HG03432 (cell line): ENCODE data around the gene FERMT2.
"Not testable (repeated sequence)": the region's sequence is repeated elsewhere in the genome, so short reads cannot be mapped to it uniquely, and the experiment has no call there.

Experiments used
- ATAC-seq: cut with Tn5 transposase; IDR thresholded peaks from one replicate; pipeline ENCODE4 v1.9.1; 2021; ENCODE audit warnings: mild to moderate bottlenecking, moderate library complexity; ENCODE audit not compliant: unreplicated experiment

FERMT2 gene

DNA sequence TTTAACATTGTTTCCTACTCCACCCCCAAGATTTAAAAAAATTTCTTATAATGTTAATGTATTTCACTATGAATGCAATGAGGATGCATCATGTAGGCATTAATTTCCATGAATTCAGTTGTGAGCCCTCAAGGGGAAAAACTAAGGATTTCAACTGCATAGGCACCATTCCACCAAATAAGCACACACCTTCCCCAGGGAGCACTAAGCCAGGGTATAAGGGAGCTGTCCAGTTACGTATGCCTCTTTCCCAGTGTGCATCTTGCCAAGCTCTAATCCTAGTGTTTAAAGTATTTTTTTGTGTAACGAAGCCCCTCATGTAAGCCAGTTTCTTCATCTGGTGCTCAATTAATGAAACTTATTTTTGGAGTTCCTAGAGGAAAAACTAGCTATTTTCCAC lies 6.6 kb downstream of the FERMT2 start:
- no peak for ATAC-seq

DNA sequence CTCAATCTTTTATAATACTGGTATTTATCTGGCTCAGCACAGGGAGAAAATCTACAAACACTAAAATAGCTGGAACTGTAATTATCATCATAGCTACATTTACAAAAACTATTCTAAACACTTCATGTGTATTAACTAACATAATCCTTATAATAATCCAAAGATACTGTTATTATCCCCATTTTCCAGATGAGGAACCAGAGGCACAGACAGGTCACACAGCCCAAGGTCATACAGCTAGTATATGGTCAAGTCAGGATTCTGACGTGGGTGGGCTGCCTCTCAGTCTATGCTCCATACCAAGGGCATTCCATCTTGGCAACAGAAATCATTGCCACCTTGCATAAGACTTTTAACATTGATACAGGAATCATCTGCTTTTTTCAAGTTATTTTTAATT lies 11.4 kb downstream of the FERMT2 start:
- ATAC-seq, result no peak

DNA sequence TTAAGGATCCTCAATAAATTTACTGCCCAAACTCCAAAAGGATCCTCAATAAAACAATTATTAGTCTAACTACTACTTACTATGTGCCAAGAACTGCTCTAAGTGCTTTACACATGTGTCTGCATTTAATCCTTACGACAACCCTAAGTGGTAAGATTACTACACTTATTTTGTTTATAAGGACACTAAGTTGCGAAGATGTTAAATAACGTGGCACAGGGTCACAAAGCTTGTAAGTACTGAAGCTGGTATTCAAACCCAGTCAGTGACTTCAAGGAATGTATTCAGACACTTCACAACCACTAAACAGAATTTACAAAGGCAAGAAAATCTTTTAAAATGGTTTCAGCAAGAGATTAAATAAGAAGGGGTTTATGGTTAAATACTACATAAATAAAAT lies 13.0 kb downstream of the FERMT2 start:
- ATAC-seq, result no peak

- no peak for ATAC-seq
Observed at GRCh38 chr14:52937306-52937705, 13.5 kb downstream of the FERMT2 start.

- ATAC-seq, result no peak
Observed at GRCh38 chr14:52936437-52936836, 14.4 kb downstream of the FERMT2 start.

DNA sequence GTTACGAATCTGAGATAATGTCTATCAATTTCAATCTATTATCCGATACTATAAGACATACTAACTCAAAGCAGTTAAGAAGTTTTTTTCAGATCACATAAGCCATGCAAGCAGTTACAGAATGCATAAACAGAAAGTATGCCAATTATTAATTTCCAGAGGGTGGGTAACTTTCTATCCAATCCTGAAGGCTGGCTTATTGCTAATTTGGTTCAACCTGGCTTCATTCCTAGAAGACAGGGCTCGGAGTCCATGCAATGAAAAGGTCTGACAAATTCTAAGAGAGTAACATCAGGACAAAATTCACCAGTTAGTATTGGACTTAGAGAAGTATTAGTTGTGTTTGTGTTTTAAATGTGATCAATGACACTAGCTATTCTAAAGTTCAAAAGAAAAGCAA lies 15.0 kb downstream of the FERMT2 start:
- ATAC-seq, result no peak

- no peak for ATAC-seq
Observed at GRCh38 chr14:52934762-52935161, 16.1 kb downstream of the FERMT2 start.

- ATAC-seq, result no peak
Observed at GRCh38 chr14:52929192-52929807, 21.6 kb downstream of the FERMT2 start.

DNA sequence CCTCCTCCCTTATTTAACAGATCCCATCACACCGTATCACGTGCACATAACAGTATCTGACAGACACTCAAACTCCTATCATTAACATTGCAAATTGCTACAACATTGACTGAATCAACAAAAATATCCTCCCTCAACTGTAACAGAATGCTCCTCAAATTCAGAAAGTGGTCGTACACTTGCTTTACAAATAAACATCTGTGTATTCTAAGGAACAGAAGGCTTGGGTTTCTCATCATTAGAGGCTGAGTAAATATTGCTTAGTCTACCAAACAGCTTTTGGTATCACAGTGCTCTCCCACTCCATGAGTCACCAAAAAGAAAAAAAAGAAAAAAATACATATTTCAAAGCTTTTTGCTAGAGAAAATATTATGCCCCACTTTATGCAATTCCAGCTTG lies 23.9 kb downstream of the FERMT2 start:
- no peak for ATAC-seq

DNA sequence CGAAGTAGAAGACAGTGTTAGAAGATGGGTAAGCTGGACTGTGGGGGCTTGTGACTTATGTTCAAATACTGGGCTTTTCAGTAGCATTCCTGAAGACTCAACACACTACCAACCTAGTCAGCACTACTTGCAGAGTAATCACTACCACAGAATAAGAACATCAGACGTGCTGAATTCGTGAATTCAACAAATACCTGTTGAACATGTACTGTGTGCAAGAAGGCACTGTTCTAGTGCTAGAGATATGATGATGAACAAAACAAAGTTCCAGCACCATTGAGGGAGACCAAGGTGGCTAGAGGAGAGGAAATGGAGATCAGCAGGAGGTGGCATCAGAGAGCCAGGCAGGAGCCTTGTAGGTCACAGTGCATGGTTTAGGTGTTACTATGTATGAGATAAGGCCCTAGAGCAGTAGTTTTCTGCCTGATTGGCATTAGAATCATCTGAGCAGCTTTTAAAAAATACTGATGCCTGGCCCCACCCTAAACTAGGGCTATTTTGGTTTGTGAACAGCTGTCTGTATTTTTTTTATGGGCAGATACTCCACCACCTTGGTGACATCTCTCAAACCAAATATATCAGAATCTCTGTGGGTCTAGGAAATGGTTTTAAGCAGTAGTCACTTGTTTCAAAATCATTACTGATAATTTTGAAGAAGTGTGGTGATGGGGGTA lies 26.8 kb downstream of the FERMT2 start:
- ATAC-seq, result peak; percentile 65

GRCh38 chr14:52922656-52923055 lies 28.2 kb downstream of the FERMT2 start:
- no peak for ATAC-seq

DNA sequence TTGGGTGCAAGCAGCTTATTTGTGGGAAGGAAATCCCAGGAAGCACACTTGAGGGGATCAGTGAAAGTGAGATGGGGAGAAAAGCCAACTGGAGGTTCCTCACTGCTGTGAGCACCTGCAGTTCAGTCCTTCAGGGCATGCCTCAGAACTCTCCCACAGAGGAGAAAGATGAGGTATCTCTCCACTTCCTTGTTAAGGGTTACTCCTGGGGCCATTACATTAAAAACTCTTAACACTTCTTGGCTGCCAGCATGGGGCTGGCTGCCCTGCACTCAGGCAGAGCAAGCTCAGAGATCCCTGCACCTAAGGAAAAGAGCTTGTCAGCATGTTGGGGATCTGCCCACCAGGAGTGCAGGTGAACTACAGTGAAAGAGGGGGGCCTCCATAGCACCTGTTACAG lies 28.8 kb downstream of the FERMT2 start:
- no peak for ATAC-seq

DNA sequence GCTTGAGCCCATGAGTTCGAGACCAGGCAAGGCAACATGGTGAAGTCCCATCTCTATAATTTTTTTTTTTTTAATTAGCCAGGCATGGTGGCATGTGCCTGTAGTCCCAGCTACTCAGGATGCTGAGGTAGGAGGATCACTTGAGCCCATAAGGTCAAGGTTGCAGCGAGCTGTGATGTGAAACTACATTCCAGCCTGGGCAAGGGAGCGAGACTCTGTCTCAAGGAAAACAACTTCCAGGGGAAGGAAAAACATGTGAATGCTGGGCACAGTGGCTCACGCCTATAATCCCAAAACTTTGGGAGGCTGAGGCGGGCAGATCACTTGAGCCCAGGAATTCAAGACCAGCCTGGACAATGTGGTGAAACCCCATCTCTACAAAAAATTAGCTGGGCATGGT lies 30.4 kb downstream of the FERMT2 start:
- ATAC-seq, result not testable (repeated sequence)

GRCh38 chr14:52919971-52920370 lies 30.9 kb downstream of the FERMT2 start:
- ATAC-seq, result no peak

DNA sequence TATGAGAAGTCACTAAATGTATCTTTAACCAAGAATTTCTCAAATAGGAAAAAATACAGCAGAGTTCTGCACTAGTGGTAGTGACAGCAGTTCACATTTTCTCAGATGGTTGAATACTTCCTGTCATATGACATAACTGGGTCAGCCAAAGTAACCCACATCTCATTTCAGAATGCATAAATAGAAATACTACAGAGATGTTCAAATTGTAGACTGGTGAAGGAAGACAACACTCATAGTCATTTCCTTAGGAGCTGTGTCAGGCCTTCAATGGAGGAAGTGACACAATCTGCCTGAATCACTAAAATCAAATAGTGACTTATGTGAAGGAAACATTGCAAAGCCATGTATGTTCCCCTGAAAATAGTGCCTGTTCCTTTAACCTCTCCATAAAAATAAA lies 32.4 kb downstream of the FERMT2 start:
- peak; percentile 96 for ATAC-seq

GRCh38 chr14:52917735-52918134 lies 33.1 kb downstream of the FERMT2 start:
- no peak for ATAC-seq

DNA sequence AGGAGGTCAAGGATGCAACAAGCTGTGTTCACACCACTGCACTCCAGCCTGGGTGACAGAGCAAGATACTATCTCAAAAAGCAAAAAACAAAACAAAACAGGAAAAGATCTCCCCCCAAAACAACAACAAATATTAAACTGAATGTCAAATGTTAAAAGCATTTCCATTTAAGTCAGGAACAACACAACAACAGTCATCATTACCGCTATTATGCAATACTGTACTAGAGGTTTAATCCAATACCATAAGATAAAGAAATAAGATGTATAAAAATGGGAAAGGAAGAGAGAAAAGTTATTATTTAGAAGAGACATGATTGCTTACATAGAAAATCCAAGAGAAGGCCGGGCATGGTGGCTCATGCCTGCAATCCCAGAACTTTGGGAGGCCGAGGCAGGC lies 36.6 kb downstream of the FERMT2 start:
- no peak for ATAC-seq

DNA sequence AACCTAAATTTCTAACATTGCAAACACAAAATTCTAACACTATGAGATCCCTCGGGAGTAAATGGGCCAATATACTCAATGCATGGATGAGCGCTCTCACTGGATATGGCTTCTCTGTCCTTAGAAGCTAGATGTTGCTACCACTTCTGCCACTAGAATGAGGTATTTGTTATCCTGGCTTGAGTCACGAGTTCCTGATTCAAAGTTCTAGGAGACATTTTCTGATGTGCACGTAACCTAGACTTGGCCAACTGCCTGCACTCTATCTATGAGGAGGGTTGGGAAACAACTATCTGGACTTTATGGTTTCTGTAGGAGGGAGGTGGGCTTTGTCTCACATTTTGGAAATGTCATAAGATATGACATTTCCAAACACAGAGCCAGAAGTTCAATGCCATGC lies 37.6 kb downstream of the FERMT2 start:
- no peak for ATAC-seq

DNA sequence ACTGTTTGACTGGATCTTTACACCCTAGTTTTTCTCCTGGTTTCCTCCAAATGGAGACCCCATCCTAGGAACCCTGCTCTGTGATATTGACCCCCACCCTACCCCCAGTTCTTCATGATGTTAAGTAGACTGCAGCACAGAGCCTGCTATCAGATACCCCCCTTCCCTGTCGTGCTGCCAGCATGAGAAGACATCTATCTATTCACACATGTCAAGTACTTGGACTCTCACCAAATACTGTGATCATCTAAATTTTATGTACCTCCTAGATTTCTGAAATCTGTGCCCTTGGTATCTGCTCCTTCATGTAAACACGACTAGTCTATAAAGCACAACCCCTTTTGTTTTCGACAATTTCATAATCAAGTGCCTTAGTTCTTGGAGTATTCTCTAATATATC lies 38.9 kb downstream of the FERMT2 start:
- ATAC-seq, result no peak

DNA sequence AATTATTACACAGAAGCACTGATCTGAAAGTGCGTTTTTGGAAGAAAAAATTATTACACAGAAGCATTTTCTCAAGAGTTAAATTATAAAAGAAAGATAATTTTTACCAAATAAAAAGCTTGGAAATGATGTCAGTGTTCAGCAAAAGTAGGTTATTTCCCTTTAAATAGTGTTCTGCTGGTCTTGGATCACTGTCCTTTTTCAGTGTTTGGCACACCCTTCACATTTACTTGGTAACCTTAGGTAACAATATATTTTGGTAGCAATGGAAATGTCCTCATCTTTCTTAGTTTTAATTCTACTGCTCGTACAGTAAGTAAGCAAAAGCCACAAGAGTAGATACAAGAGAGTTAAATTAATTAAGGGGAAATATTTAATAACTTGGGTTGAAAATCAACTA lies 40.3 kb downstream of the FERMT2 start:
- ATAC-seq, result no peak

DNA sequence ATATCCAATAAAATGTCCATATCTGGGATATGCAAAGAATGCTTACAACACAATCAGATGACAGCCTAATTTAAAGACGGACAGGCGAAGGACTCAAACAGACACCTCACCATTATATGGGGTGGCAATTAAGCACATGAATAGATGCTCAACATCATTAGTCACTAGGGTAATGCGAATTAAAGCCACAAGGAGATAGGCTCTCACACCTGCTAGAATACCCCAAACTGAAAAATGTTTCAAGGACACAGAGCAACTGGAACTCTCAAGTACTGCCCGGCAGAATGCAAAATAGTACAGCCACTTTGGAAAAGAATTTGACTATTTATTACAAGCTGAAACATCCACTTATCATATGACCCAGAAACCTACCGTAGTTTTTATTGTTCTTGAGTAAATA lies 42.9 kb downstream of the FERMT2 start:
- no peak for ATAC-seq

GRCh38 chr14:52906141-52906601 lies 44.7 kb downstream of the FERMT2 start:
- no peak for ATAC-seq
